NCI-H1092 treated with DMSO at 0.1 percent for 48 hours (cell line): ENCODE results near the gene ADAM19.
A peak's percentile ranks its signal among the peaks of the same experiment; 100 is the strongest.
"Not testable (repeated sequence)": the region's sequence is repeated elsewhere in the genome, so short reads cannot be mapped to it uniquely, and the experiment has no call there.

Experiments used
- DNase-seq: peaks from one replicate; lab custom pipeline; 2025; lab: John Stamatoyannopoulos, UW

The ADAM19 gene

DNA sequence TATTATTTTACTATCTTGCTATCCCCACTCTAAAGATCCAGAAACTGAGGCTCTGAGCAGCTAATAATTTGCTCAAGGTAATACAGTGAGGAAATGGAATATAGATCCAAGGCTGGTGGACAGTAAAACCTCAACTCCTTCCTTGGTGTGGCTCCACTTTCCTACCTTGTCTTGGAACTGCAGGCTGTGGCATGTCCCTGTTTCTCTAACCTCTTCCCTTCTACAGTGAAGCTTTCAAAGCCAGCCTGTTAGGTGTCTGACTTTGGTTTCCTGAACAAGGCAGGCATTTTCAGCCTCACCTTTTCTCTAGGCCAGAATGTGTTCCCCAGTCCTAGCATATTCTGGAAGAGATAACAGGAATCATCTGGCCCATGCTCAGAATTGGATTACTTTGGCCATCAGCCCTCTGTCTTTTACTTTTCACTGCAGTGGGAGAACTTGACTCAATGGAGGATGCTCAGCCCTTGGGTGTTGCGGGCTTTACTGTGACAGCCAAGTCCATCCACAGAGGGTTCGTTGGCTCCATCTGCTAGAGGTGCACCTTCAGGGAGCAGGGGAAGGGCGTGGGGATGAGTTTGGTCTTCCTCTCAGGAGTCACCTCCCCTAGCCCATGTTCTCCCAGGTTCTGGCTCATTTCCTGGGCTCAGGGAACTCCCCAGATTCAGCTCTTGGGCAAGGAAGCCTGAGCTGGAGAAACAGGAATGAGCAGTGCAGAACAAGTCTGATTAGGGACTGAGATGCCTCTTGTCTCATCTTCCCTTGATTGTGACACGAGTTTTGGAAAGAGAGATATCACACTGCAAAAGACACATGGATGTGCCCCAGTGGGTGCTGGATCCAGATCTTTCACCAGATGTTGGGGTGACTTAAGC is 114.4 kb downstream of the ADAM19 start:
- DNase-seq = no peak

DNA sequence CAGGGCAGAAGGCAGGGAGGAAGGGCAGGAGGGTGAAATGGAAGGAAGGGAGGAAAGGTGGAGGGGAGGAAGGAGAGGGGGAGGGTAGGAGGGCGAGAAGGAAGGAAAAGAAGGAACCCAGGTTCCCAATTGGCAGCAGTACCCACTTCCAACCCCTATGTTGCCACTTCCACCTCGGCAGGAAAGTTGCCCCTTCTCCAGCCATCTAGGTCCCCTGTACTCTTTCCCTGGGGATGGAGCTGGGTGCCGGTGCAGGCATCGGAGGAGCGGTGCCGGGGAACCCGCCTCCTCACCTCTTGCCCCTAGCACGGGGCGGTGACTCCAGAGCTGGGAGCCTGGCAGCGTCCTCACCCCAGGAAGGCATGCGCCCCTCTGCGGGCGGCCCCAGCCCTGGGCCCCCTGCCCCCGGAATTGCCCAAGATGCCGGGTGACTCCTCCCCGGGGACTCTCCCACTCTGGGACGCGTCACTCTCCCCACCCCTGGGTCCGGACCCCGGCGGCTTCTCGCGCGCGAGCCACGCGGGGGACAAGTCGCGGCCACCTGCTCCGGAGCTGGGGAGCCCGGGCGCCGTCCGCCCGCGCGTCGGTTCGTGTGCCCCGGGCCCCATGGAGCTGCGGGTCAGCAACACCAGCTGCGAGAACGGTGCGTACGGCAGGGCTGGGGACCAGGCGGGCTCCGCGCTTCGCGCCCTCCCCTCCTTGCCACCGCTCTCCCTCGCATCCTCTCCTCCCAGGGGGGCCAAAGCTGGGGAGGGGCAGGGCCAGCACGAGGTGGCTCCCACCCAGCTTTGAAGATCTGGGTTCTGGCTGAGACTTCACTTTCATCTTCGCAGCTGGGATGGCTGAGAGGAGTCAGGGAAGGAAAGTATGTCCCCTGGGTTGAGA is 115.6 kb downstream of the ADAM19 start, which contains the start of gene NIPAL4:
Gene NIPAL4 (plus strand): TSS at position 499 of the 885 bp plus-strand sequence. CDS start 108 bp downstream, at position 607.
- DNase-seq = no peak

DNA sequence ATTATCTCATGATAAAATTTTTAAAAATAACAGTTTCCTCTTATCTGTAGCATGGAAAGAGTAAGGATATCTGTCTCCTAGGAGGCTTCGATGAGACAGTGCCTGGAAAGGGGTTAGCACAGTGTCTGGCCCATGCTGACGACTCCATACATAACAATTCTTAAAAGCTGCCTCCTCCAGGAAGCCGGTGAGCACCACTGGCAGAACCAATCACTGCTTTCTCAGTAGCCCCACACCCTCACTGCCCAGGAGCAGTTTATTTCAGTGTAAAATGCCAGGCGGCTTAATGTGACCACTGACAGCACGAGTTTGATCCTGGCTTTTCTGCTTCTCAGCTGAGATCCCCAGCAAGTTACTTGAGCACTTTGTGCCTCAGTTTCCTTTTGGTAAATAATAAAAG is 116.7 kb downstream of the ADAM19 start:
- DNase-seq = no peak

DNA sequence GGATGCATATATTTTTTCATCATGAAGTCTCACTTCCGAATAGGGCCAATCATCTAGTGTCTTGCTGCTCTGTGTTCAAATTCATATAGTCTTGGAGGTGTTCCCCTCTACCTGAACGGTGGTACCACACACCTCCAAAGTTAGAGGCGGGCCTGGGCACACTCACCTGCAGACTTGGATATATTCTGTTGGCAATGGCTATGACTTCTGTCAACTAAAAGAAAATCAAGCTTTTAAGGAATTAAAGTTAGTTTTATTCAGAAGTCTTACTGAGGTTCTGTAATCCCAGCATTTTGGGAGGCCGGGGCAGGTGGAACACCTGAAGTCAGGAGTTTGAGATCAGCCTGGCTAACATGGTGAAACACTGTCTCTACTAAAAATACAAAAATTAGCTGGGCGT is 118.2 kb downstream of the ADAM19 start:
- DNase-seq = no peak

DNA sequence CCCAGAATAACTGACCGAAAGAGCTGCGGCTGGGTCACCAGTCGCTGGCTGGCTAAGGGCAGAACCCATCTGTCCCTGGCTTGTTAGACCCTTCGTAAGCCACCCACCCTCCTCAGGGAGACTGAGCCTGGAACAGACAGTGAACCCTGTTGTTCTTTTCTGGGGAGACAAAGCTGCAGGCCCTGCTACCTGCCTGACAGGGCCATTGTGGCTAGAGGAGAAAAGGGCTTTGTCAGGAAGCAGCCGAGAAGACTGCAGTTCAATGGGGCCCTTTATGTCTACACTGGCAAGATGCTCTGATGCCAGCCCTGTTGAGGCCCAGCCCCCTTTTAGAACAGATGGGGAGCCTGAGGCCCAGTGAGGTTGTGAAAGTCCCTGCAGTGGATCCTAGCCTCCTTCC is 119.3 kb downstream of the ADAM19 start:
- DNase-seq = no peak

DNA sequence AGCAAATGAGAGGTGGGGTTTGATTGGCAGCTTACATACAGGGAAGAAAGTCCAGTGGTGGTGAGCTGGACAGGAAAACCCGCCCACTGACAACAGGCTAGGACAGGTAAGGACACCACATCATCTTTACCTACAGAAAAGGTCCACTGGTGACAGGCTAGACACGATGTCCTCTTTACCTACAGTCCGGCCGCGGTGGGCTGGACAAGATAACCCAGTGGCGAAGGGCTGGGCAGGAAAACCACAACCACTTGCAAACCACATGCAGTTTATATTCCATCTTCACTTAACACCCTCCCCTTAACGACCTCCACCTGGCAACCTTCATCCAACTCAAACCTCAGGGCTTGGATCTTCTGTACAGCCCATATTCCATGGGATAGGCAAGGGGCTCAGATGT is 120.5 kb downstream of the ADAM19 start:
- DNase-seq = no peak

- no peak for DNase-seq
These were observed 121.3 kb downstream of the ADAM19 start for GRCh38 chr5:157454273-157454672.

- no peak for DNase-seq
These were observed 123.8 kb downstream of the ADAM19 start for GRCh38 chr5:157451806-157452205.

GRCh38 chr5:157450024-157450423 is 125.6 kb downstream of the ADAM19 start:
- no peak for DNase-seq

DNA sequence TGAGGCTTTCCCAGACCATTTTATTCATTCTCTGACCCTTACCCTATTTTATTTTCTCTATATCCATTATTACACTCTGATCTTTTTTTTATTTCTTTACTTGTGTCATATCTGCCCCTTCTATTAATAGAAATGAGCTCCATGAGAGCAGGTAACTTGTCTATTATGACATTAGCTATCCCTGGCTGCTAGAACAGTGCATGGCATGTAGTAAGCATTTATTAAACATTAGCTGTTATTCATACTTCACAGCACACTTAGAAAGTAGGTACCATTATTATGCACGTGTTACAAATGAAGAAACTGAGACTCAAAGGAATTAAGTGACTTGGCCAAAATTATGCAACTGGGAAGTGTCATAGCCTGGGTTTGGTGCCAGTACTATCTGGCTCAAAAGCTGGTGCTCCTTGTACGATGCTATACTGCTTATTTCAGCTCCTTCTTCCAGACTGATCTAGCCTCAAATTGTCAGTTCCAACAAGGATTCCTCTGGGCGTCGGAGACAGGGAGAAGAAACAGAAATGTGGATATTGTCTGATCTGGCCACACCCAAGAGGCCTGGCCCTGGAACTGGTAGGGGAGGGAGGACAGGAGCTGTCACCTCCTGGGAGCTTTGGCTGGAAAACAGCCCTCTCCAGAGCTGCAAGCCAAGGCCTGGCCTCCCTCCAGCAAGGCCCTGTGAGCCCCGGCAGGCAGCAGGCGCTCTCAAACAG is 126.4 kb downstream of the ADAM19 start:
- peak; percentile 36 for DNase-seq

- DNase-seq = no peak
These were observed 128.4 kb downstream of the ADAM19 start for GRCh38 chr5:157447201-157447637.

- no peak for DNase-seq
These were observed 129.1 kb downstream of the ADAM19 start for GRCh38 chr5:157446412-157446935.

- DNase-seq = no peak
These were observed 129.7 kb downstream of the ADAM19 start for GRCh38 chr5:157445745-157446411.

GRCh38 chr5:157444224-157444623 is 131.4 kb downstream of the ADAM19 start:
- DNase-seq = peak; percentile 23

GRCh38 chr5:157443041-157443549 is 132.5 kb downstream of the ADAM19 start:
- DNase-seq = peak; percentile 17

- DNase-seq = no peak
These were observed 141.5 kb downstream of the ADAM19 start for GRCh38 chr5:157434096-157434495.

DNA sequence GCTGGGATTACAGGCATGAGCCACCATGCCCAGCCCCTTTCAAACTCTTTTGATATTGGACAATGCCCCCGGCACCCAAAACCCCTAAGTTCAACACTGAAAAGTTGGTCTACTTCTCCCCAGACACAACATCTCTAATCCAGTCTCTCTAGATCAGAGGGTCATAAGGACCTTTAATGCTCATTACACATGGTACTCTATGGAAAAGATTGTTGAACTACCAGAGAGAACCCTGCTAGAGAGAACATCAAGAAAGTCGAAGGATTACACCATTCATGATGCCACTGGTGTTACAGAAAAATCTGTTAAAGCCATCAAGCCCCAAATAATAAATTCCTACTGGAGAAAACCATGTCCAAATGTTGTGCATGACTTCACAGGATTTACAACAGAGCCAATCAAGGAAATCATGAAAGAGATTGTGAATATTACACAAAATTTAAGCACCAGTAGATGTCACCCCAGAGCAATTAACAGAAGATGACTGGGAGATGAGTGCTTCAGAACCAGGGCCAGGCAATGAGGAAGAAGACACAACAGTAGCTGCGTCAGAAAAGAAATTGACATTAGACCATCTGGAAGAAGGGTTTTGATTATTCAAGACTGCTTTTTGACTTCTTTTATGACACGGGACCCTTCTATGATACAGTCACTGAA is 143.9 kb downstream of the ADAM19 start:
- DNase-seq = peak; percentile 45

- DNase-seq = not testable (repeated sequence)
These were observed 145.7 kb downstream of the ADAM19 start for GRCh38 chr5:157429920-157430319.
